Colonic mucosa (tissue), 4 donors: ENCODE data around the gene ANK3. TPM values are rescaled to one million over a fixed set of nuclear protein-coding genes. Genes with fewer than 3 reads are reported as not detected.
"Not testable (repeated sequence)": the region's sequence is repeated elsewhere in the genome, so short reads cannot be mapped to it uniquely, and the experiment has no call there.

ENCODE experiments used
- DNase-seq: peaks from one replicate; pipeline ENCODE4 v3.0.0-alpha.2; 2020
- H3K27ac ChIP-seq: fragments of 200-600 bp; one replicate; pipeline ENCODE4 v1.8.0; 2021
- H3K27me3 ChIP-seq: fragments of 200-600 bp; one replicate; pipeline ENCODE4 v1.8.0; 2021
- H3K36me3 ChIP-seq: fragments of 200-600 bp; one replicate; pipeline ENCODE4 v1.8.0; 2021
- H3K4me1 ChIP-seq: fragments of 200-600 bp; one replicate; pipeline ENCODE4 v1.8.0; 2021; ENCODE audit warnings: mild to moderate bottlenecking
- H3K4me3 ChIP-seq: fragments of 200-600 bp; one replicate; pipeline ENCODE4 v1.8.0; 2021
- H3K9ac ChIP-seq, 2 donors: one replicate each; pipeline ENCODE4 v1.7.0; 2013; ENCODE audit warnings: control low read depth in 2 of 2, low read depth in 2 of 2, low read length in 2 of 2
- H3K9me3 ChIP-seq: fragments of 200-600 bp; one replicate; pipeline ENCODE4 v1.8.0; 2021
- intact Hi-C: fragments of 100-400 bp; cut with DNase I; formaldehyde crosslinking; loops from one replicate; pipeline ENCODE4 v1.14.1; 2022
- total RNA-seq, 2 donors: library from RNA; stranded (reverse); fragmentation: NEBNext Ultra II Directional in 1 of 2; extraction: Animal tissue kit (Norgen Biotek cat#: 25700) in 1 of 2; gene quantifications; one replicate each; pipeline ENCODE4 v1.2.1, GENCODE V29; 2021
- TF ChIP-seq, protein P1 (sequence below): fragments of 200-600 bp; IDR thresholded peaks from one replicate; pipeline ENCODE4 v1.8.0; 2022; ENCODE audit warnings: antibody characterized with exemption, mild to moderate bottlenecking
- donor health status: healthy.
- donor health status: DM: no; HTN: no; CAD: no.
- donor health status: DM: no; HTN: no; CAD: no.

Gene ANK3
- total RNA-seq, 2 donors from 2014 or later, result 34.6 to 82.8 TPM

DNA sequence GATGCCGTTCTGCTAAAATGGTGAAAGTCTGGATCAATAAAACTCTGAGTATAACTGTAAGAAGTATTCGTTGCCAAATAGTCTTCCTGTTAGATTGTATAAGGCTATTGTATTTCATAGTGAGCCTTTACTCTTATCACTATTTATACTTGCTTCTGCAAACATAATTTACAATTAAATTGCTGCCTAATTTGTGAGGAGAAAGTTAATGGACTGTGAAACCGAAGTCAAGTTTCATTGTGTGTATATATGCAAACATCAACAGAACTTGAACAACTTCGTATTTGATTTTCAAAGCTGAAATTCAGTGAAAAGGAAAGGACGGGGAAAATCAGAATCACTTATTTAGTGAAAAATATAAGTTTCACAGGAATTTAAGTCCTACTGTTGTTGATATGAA is 347.4 kb downstream of the ANK3 start:
- TF ChIP-seq, protein P1, sequence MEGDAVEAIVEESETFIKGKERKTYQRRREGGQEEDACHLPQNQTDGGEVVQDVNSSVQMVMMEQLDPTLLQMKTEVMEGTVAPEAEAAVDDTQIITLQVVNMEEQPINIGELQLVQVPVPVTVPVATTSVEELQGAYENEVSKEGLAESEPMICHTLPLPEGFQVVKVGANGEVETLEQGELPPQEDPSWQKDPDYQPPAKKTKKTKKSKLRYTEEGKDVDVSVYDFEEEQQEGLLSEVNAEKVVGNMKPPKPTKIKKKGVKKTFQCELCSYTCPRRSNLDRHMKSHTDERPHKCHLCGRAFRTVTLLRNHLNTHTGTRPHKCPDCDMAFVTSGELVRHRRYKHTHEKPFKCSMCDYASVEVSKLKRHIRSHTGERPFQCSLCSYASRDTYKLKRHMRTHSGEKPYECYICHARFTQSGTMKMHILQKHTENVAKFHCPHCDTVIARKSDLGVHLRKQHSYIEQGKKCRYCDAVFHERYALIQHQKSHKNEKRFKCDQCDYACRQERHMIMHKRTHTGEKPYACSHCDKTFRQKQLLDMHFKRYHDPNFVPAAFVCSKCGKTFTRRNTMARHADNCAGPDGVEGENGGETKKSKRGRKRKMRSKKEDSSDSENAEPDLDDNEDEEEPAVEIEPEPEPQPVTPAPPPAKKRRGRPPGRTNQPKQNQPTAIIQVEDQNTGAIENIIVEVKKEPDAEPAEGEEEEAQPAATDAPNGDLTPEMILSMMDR, result no peak
- Histone ChIP-seq H3K27me3 (no peaks in the 10 kb centered on the region), H3K9me3 (no peaks in the 10 kb centered on the region), H3K27ac (peak overlapping the region; percentile 53), H3K9ac (peak overlapping the region in 1 of 2 donors; percentile 51), H3K36me3 (no peaks in the 10 kb centered on the region), H3K4me3 (no peak overlapping the region), H3K4me1 (peaks cover 4% of the 10 kb centered on the region)
- intact Hi-C loops, result no loop called here
- no peak for DNase-seq

DNA sequence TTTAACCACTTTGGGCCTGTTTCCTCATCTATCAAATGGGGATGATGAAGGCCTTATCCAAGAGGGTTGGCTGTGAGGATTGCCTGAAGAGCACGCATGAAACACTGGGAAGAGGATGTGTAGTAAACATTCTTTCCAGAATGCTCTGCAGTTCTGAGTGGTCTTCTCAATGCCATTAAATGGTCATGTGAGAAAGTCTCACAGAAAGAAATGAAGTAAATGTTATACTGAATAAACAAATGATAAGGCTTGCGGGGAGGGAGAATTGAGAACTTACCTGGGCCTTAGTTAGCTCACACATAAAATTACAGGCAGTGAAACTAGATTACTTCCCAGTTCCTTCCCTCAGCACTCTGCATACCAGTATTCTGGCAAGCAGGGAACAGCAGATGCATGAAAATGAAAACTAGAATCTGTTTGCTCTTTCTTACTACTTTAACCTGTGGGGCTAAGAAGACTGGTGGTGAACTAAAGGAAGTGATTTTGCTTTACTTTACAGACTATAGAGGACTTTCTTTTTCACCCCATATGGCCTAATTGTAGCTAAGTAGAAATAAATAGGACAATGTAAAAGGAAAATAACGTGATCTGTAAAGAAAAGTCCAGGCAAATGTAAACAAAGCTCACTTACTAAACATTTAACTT is 348.1 kb downstream of the ANK3 start:
- no peaks in the 10 kb centered on the region for H3K27me3 ChIP-seq
- peak overlapping the region; percentile 53 for H3K27ac ChIP-seq
- DNase-seq, result peak; percentile 24
- TF ChIP-seq, protein P1, result no peak
- no peaks in the 10 kb centered on the region for H3K36me3 ChIP-seq
- intact Hi-C loops, result no loop called here
- peak overlapping the region in 1 of 2 donors; percentile 51 for H3K9ac ChIP-seq
- H3K4me3 ChIP-seq, result no peak overlapping the region
- H3K9me3 ChIP-seq, result no peaks in the 10 kb centered on the region
- peaks cover 4% of the 10 kb centered on the region for H3K4me1 ChIP-seq

DNA sequence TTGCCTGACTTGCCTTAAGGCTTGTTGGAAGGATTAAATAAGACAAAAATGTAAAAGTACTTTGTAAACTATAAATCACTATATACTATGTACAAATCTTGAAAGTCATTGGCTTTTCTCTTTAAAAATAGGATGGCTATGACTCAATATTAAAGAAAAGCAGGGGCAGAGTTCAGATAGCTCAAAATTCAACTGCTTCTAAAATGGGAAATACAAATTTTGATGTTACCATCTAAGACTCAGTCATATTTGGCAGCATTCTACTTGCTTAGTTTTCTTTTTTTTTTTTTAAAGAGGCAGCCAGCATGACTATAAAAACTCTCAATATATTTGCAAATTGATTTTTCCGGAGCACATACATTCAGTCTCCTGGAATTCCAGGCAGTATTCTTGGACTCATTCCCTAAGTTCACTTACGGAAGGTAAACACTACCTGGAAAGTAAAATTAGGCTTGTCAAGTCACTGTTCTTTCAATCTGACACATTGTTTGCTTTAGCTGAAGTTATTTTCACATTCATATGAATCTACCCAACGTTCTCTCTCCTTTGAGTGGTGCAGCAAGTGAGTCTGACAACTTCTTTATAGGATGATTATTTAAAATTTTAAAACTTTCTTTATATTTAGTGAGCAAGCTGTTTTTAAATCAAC is 349.5 kb downstream of the ANK3 start:
- Histone ChIP-seq H3K9me3 (no peaks in the 10 kb centered on the region), H3K27me3 (no peaks in the 10 kb centered on the region), H3K4me1 (peaks cover 4% of the 10 kb centered on the region), H3K36me3 (no peaks in the 10 kb centered on the region), H3K27ac (peak overlapping the region; percentile 53), H3K9ac (no peak overlapping the region), H3K4me3 (no peak overlapping the region)
- TF ChIP-seq, protein P1, result no peak
- intact Hi-C loops, result no loop called here
- no peak for DNase-seq

DNA sequence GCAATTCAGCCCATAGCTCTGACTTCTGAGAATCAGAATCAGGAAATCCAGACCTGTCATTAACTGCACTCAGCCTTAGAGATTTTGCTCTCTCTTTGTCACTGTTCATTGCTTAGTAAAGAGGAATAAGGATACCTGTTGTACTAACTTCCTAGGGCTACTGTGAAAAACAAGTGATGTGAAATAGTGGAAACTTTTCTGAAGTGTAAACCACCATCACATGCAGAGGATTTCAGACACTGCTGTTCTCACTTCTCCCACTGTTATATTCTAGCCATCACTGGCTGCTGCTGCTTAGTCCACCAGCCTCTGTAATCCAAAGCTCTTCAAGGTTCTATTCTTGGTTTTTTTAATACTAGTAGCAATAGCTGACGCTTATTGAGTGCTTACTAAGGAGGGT is 353.7 kb downstream of the ANK3 start:
- no peaks in the 10 kb centered on the region for H3K9me3 ChIP-seq
- no peak overlapping the region for H3K27ac ChIP-seq
- no peak for DNase-seq
- no peaks in the 10 kb centered on the region for H3K36me3 ChIP-seq
- intact Hi-C loops, result loop anchor here (10.0 kb wide), 2 partner anchors 131 to 171 kb away; partner anchors contain the start of gene CCDC6
- H3K4me1 ChIP-seq, result peaks cover 4% of the 10 kb centered on the region
- no peaks in the 10 kb centered on the region for H3K27me3 ChIP-seq
- TF ChIP-seq, protein P1, result no peak
- no peak overlapping the region for H3K4me3 ChIP-seq
- no peak overlapping the region for H3K9ac ChIP-seq

DNA sequence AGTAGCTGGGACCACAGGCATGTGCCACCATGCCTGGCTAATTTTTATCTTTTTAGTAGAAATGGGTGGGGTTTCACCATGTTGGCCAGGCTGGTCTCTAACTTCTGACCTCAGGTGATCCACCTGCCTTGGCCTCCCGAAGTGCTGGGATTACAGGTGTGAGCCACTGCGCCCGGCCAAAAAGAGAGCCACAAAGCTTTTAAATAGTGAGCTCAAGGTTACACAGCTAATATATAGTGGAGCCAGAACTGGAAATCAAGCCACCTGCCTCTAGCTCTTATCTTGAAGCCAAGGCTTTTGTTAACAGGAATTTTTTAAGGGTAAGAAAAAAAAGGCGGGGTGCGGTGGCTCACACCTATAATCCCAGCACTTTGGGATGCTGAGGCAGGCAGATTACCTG is 354.3 kb downstream of the ANK3 start:
- not testable (repeated sequence) for H3K9ac ChIP-seq, H3K36me3 ChIP-seq, H3K9me3 ChIP-seq, H3K27ac ChIP-seq, DNase-seq, H3K4me3 ChIP-seq, H3K4me1 ChIP-seq, H3K27me3 ChIP-seq
- intact Hi-C loops, result loop anchor here (10.0 kb wide), 2 partner anchors 131 to 171 kb away; partner anchors contain the start of gene CCDC6

DNA sequence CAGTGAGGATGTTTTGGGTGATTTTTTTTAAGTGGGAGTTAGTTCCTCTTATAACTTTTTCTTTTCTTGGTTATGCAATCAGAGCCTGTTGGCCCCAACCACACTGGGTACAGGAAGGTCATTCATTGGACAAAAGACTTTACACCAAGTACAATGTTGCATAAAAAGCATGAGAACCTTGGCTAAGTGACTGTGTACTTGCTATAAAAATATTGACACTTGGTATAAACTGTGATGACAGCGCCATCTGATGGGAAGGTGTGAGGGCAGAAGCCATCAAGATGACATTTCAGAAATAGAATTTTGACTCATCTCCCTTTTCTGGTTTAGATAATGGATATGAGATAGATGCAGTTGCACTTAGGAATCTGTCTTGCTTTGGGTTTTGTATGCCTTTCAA is 357.0 kb downstream of the ANK3 start:
- no peak overlapping the region for H3K27ac ChIP-seq
- no peaks in the 10 kb centered on the region for H3K36me3 ChIP-seq
- TF ChIP-seq, protein P1, result peak; percentile 35
- intact Hi-C loops, result loop anchor here (5.0 to 10.0 kb wide), 4 partner anchors 128 to 405 kb away; partner anchors contain the start of gene CCDC6
- peak; percentile 78 for DNase-seq
- no peaks in the 10 kb centered on the region for H3K27me3 ChIP-seq
- no peaks in the 10 kb centered on the region for H3K9me3 ChIP-seq
- no peak overlapping the region for H3K9ac ChIP-seq
- H3K4me3 ChIP-seq, result no peak overlapping the region
- H3K4me1 ChIP-seq, result no peaks in the 10 kb centered on the region
